PFSK-1 (cell line): ENCODE measurements around the gene BMERB1.

Experiments
- FOXP2 ChIP-seq: optimal IDR thresholded peaks from 2 replicates; pipeline ENCODE3; 2011; ENCODE audit warnings: borderline replicate concordance, control low read depth, inconsistent platforms; ENCODE audit not compliant: insufficient read depth; ENCODE audit errors: extremely low read length, extremely low read depth
- POLR2AphosphoS5 ChIP-seq: IDR thresholded peaks from 2 replicates; pipeline ENCODE4 v1.6.1; 2012; ENCODE audit warnings: low read depth, mild to moderate bottlenecking, control low read depth, low read length, moderate library complexity
- REST ChIP-seq, 2 experiments: IDR thresholded peaks; 2 replicates each; pipeline versions ENCODE4 v1.6.1 to v1.8.0; 2011 to 2012; ENCODE audit warnings: low read depth in 2 of 2, low read length in 2 of 2, control low read depth in 1 of 2, inconsistent platforms in 1 of 2, mild to moderate bottlenecking in 1 of 2, moderate library complexity in 1 of 2; ENCODE audit not compliant: insufficient read depth in 1 of 2
- SIN3A ChIP-seq: IDR thresholded peaks from 2 replicates; pipeline ENCODE4 v1.6.1; 2012; ENCODE audit warnings: mild to moderate bottlenecking, low read length, moderate library complexity, borderline replicate concordance; ENCODE audit not compliant: insufficient read depth
- TAF1 ChIP-seq: IDR thresholded peaks from 2 replicates; pipeline ENCODE4 v1.6.1; 2012; ENCODE audit warnings: low read length, control low read depth, borderline replicate concordance; ENCODE audit not compliant: insufficient read depth

Gene BMERB1

GRCh38 chr16:15544405-15544804 is 110.0 kb downstream of the BMERB1 start:
- TF ChIP-seq POLR2AphosphoS5: no peak
- TF ChIP-seq REST (IDR thresholded peaks at IDR 0.05; ENCODE audit: insufficient read depth in 1 of 2, low read depth in 2 of 2, low read length in 2 of 2): no peak
- TF ChIP-seq TAF1: no peak
- no peak for TF ChIP-seq FOXP2

GRCh38 chr16:15545544-15545943 is 111.2 kb downstream of the BMERB1 start:
- TF ChIP-seq POLR2AphosphoS5 (no peak), FOXP2 (no peak), REST (IDR thresholded peaks at IDR 0.05; ENCODE audit: insufficient read depth in 1 of 2, low read depth in 2 of 2, low read length in 2 of 2) (no peak), SIN3A (no peak), TAF1 (no peak)

GRCh38 chr16:15547768-15548096 is 113.3 kb downstream of the BMERB1 start:
- TF ChIP-seq FOXP2 (no peak), TAF1 (no peak), POLR2AphosphoS5 (no peak), REST (IDR thresholded peaks at IDR 0.05; ENCODE audit: insufficient read depth in 1 of 2, low read depth in 2 of 2, low read length in 2 of 2) (no peak), SIN3A (no peak)

- no peak for TF ChIP-seq REST (IDR thresholded peaks at IDR 0.05; ENCODE audit: insufficient read depth in 1 of 2, low read depth in 2 of 2, low read length in 2 of 2)
- TF ChIP-seq SIN3A: no peak
Measured at GRCh38 chr16:15548482-15548891, 114.1 kb downstream of the BMERB1 start.

DNA sequence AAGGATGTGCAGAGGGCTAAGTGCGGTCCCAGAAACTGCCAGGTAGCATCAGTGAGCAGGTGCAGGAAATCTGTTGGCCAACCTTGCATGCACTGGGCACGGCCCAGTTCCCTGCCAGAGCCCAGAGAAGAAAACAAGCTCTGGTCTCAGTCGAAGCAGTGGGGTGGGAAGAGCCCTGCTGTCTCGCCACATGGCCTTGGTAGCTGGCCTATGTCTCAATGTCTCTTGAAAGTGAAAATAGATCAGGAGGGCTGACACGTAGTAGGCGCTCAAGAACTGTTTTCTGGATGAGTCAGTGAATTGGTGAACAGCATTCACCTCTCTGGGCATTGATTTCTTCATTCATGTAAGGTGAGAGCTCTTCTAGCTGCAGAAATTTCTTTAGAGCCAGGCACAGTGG is 118.1 kb downstream of the BMERB1 start:
- no peak for TF ChIP-seq TAF1
- no peak for TF ChIP-seq FOXP2
- no peak for TF ChIP-seq POLR2AphosphoS5
- TF ChIP-seq SIN3A: no peak
- no peak for TF ChIP-seq REST (IDR thresholded peaks at IDR 0.05; ENCODE audit: insufficient read depth in 1 of 2, low read depth in 2 of 2, low read length in 2 of 2)
